ENCODE data around the gene KRT28.

The KRT28 gene

DNA sequence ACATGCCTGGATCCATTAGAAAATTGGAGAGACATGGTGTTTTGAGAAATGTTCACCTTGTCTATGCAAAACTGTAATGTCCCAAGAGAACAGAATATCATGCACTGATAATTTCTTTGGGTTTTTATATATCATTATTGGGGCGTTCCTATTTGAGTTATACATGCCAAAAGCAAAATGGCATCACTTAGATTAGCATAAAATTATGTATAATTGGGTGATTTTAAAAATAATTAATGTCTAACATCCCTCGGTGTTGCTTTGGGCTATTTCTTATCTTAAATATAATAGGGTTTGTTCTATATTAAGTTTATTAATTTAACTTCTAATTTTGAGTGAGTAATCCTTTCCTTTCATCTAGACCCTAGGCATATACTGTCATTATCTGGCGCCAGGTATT is at the start of gene KRT28:
Gene KRT28, minus strand, starts transcription at position 101 of the 400 bp plus-strand sequence. Its CDS starts 66 bp downstream, at position 35.
- no peak for DNase-seq (ENCODE audit: low spot score)

DNA sequence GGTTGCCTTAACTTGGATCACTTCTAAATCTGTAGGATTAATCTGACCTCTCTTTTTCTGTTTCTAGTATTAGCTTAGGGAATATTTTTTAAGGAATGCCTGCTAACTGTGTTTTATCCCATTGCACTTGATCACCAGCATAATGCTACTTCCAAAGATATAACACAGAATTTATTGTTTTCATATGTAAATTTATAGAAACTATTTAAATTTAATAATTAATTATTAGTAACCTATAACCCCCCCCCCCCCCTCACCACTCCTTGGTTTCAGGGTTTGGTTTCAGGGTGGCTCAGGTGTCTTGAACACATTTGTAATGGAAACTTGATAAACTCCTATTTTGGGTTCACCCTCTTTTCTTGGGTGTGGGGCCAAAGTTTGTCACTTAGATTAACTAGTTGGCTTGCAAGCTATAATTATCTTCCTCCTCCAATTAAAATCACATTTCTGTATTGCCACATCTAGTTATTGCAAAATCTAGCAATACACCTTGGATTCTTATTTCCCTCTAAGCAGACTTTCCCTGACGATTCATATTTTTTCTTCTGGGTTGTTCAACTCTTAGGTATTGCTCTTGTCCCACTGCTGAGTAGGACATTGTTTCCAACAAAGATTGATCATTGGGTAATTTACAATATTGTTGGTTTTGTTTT is 49.0 kb upstream of the KRT28 start:
- DNase-seq (ENCODE audit: low spot score) = no peak

DNA sequence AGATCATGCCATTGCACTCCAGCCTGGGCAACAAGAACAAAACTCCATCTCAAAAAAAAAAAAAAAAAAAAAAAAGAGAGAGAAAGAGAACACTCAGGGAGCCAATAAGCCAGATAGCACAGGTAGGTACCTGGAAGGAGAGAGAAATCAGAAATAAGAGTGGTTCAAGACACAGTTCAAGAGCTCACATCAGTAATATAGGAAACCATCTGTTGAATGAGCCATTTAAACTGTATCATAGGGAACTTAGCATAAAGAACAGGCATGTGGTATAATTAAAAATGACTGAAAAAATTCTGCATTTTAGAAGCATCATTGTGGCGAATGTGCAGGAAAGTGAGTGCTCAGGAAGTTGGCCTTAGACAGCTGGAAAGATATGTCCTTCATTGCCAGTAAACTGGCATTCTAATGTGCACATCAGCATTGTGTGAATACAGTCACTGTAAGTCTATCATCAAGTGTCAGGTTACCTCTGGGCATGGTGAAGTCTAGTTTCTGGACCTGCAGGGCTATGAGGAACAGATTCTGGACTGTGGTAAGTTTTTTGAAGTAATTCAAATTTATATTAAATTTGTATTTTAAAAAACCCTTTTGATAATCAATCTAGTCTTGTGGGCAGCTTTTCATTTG is 46.9 kb upstream of the KRT28 start:
- DNase-seq (ENCODE audit: low spot score) = no peak

DNA sequence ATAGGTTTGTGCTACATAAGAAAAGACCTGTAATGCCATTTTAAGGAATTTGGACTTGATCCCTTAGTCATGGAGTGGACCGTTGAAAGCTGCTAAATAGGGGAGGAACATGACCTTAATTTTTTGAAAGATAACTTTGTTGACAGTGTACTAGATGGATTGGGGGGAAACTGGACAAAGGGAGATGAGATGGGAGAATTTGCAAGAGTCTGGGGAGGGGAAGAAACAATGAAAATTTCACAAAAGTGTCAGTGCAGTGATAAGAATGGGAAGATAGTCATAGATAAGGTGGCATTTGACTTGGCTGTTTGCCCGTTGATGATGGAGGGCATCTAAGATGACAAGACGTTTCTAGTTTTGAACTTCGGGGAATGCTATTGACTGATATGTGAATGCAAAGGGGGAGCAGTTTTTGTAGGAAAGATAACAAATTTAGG is 44.9 kb upstream of the KRT28 start:
- no peak for DNase-seq (ENCODE audit: low spot score)

DNA sequence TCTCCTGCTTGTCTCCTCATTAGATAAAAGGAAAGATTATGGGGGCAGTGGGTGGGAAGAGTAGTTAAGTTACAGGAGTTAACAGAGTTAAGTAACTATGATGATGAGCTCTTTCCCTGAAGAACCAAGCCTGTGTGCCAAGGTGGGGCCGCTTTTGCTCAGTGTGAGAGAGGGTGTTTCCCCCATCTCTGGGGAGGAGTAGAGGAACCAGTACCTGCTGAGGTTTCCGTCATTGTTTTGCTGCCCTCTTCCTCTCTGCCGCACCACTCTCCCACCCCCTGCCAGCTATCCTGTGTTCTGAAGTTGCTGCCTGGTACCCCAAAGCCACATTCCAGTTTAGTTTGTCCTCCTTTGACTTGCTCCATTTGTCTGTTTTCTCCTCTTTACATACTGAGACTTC is 43.5 kb upstream of the KRT28 start:
- DNase-seq (ENCODE audit: low spot score) = no peak

GRCh38 chr17:40841246-40841645 is 41.5 kb upstream of the KRT28 start:
- DNase-seq (ENCODE audit: low spot score) = no peak

DNA sequence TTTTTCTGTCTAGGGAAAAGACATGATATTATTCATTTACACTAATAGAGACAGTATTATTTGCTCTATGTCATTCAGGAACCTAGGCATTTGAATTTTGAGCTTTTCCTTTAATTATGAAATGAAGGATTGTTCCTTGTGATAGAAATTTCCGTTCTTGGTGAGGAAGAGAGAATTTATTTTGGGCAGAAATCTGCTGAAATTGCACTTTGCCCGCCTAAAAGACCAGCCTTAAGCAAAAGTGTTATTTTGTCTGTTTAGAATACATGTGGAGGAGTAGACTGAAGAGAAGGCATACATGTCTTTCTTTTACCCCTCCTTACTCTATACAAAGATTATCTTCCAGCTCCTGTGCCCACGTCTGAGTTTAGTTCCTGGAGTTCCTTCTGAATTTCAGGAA is 39.4 kb upstream of the KRT28 start:
- DNase-seq (ENCODE audit: low spot score) = no peak

DNA sequence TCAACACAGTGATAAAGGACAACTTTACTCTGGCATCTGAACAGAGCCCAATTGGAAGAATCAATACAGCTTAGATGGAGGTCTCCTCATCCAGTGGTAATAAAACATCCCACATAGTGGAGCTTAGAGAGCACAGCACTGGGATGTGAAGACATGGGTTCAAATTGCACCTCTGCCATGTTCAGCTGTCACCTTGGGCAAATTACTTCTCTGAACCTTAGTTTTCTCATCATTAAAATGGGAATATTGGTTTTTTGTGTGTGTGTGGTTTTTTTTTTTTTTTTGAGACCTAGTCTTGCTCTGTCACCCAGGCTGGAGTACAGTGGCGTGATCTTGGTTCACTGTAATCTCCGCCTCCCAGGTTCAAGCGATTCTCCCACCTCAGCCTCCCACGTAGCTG is 36.3 kb upstream of the KRT28 start:
- DNase-seq (ENCODE audit: low spot score) = no peak

- DNase-seq (ENCODE audit: low spot score) = no peak
Observed at GRCh38 chr17:40833882-40834281, 34.1 kb upstream of the KRT28 start.

DNA sequence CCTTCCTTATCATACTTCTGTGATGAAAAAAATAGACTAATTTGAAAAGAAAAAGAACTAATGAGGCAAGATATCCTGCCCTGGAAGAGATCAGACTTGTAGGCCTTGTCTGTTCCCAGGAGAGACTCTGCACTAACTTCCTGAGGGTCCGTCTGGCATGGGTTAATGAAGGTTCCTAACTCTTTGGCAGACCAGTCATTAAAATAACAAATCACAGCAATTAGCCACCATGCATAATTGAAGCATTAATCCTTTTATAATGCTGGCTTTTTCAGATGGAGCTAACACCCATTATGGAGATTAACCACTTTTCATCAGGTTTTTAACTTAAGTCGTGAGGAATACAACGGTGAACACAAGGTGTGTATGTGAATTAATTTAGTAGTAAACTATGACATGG is 33.1 kb upstream of the KRT28 start:
- DNase-seq (ENCODE audit: low spot score) = no peak

GRCh38 chr17:40830085-40830776 is 30.5 kb upstream of the KRT28 start:
- no peak for DNase-seq (ENCODE audit: low spot score)

DNA sequence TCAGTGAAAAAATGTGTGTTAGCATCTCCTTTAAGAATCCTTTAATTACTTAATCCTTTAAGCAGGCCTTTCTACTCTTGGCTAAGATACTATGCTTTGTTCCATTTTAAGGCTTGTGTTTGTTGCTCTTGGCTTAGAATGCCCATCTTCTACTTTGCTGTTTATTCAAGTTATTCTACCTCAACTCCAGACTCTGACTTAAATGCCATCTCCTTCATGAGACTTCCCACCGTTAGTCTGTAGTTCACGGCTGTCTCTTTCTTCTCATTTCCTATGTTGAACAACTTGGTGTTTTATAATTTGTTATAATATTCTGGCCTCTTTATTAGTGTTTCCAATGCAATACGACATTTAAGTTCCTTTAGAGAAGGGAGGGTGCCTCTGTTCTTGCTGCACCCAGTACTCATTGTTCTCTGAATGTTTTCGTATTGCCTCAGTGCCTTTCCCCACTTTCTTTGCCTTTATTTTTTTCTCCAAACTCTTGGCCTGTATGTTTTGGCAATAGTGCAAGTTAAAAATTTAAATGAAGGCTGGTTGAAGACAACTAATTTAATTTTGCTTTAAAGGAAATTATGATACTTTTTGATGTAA is 28.8 kb upstream of the KRT28 start:
- no peak for DNase-seq (ENCODE audit: low spot score)

DNA sequence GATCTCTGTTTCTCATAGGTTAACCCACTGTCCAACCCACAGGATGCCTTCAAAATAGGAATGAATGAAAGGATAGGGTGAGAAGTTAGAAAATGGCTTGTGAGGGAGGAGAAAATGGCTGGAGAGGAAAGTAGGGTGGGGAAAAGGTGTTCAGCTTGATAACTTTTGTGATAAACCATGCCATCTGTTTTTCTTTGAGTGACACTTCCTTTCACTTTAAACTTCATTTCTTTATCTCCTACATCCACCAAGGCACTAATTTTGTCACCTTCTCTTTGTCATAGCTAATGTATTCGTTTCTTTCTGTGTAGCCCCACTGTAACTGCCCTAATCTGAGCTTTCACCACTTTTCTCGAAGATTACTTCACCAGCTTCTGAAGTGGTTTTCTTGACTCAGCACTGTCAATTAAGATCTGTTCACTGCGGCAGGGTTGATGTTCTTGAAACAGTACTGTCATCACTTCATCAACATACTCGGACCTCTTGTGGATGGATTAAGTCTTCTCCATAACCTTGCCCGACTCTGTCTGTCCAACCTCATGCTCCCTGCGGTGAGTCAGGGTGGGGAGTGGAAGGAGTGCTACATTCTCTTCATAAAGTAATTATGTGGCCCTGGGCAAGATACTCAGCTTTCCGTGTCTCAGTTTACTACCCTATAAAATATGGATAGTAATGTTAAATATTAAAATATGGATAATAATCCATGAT is 28.1 kb upstream of the KRT28 start:
- DNase-seq (ENCODE audit: low spot score) = no peak

DNA sequence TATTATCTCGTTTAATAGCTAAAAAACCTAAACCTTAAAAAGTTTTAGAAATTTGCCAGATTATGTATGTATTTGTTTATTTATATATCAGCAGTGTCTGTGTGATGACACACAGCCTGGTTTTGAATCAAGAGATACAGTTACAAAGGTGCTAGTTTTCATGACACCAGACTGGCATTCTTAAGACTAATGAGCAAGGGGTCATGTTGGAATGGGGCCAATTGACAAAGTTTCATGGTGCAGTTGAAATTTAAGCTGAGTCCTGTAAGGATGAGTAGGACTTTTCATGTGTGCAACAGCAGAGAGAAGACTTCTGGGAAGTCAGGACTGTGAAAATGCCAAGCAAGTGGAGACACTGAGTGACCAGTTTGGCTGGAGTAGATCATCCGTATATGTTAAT is 25.8 kb upstream of the KRT28 start:
- no peak for DNase-seq (ENCODE audit: low spot score)

DNA sequence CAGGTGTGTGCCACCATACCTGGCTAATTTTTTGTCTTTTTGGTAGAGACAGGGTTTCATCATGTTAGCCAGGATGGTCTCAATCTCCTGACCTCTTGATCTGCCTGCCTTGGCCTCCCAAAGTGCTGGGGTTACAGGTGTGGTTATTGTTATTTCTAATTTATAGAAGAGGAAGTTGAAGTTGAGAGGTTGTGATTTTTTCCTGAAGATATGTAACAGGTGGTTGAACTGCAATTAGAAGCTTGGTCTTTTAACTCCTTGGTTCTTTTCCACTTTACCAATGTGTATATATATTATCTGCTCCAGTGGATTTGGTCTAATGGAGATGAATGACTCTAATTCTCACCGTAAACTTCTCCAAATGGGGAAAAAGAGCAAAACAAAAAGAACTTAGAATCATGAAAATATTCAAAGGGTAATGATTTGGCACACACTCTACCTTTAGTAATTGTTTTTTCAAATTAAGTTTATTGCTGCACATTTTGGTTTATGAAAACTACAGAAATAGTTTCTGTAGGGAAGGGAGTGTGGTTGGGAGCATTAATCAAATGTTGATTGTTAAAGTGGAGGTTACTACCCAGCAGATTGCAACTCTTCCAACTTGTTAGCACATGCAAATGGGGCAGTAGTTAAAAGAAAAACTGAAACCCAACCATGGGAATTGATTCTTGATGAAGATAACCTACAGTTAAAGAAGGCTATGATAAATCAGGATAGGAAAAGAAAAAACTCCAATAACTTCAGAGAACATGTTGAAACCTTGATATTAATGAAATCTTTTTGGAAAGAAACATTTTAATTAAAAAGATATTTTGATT is 24.5 kb upstream of the KRT28 start:
- no peak for DNase-seq (ENCODE audit: low spot score)

DNA sequence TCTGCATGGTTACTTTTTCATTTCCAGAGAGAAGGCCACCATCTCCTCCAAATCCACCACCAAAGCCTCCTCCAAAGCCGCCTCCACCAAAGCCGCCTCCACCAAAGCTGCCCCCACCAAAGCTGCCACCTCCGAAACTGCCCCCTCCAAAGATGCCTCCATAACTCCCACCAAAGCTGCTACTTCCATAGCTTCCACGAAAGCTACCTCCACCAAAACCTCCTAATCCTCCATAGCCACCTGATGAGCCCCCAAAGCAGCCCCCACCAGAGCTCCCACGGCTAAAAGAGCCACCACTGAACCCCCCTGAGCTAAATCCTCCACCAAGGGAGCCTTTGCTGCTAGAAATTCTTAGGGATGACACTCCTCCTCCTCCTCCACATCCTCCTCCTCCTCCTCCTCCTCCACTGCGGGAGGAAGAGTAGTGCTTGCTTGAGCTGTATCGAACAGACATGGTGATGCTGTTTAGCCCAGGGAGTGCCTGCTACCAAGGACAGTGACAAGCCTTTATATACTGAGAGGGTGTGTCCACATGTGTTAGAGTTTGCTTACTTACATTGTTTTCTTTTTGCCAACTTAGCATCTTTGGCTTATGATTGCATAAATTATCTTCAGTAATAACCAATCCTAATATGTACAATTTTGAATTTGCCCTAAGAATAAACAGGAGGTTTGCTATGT is 22.5 kb upstream of the KRT28 start, which contains the start of gene KRT10:
Gene KRT10, minus strand, starts transcription at position 483 of the 681 bp plus-strand sequence. Its CDS starts 29 bp downstream, at position 454.
- no peak for DNase-seq (ENCODE audit: low spot score)

GRCh38 chr17:40821536-40821935 is 21.8 kb upstream of the KRT28 start:
- no peak for DNase-seq (ENCODE audit: low spot score)

DNA sequence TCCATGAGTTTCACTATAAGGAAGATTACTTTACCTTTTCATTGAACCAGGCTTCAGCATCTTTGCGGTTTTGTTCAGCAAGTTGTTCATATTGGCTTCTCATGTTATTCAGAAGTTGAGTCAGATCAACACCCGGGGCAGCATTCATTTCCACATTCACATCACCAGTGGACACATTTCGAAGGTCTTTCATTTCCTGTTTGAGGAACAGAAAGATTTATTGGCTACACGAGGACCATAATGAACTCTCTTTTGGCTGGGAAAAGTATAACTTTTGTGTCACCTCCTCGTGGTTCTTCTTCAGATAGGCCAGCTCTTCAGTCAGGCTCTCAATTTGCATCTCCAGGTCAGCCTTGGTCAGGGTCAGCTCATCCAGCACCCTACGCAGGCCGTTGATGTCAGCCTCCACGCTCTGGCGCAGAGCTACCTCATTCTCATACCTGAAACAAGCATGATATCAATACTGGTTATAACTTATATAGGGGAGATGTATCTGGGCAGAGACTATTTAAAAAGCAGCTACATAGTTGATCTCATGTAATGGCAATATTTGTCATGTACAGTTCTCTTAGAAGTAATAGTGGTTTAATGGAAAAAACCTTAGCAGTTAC is 20.6 kb upstream of the KRT28 start:
- DNase-seq (ENCODE audit: low spot score) = no peak

DNA sequence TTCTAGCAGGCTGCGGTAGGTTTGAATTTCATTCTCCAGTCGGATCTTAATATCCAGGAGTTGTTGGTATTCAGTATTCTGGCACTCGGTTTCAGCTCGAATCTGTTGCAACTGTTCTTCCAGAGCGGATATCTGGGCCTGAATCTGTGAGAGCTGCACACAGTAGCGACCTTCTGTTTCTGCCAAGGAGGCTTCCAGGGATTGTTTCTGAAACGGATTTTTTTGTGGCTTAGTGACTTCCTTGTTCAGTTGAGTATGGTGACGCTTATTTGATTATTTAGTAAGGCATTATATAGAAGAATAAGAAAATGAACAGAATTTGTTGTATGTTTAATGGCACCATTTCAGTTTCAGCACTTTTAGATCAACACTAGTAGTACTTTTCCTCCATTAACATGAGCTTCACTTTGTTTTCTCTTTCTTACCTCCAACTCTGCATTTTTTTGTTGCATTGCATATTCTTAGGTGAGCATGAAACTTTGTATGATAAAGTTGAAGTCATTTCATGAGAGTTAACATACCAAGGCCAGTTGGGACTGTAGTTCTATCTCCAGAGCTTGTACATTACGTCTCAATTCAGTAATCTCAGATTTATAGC is 19.9 kb upstream of the KRT28 start:
- DNase-seq (ENCODE audit: low spot score) = no peak
